ENCODE data around the gene DHX36. TPM values are rescaled to one million over a fixed set of nuclear protein-coding genes. Genes with fewer than 3 reads are reported as not detected.

The DHX36 gene
- total and polyA plus RNA-seq, 4 donors = 10.6 to 33.6 (median 23.1) TPM

DNA sequence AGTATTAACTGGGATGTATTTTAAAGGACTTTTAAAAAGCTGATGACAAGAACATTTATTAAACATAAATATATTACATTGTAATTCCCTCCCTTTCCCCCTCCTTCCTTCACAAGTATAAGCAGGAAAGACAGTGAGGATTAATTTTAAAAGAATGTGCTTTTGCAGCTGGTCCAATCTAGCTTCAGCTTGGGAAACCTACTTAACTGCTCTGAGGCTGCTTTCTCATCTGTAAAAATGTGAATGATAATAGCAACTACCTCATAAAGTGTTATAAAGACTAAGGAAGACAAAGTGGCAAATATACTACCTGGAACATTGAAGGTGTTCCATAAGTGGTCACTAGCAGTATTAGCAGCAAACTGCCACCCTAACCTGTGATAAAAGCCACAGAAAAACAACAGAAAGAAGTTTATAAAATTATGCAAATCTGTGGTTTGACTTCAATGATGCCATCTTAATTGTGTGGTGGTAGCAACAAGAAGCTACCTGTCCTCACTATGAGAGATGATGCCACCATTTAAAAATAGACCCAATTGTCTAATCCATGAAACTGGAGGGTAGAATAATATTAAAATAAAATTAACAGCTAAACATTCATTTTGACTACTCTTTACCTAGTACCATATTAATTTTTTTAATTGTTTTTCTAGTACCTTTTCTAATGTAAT, 20.0 kb downstream of the DHX36 start:
- Histone ChIP-seq H3K9me3 (ENCODE audit: control insufficient read depth in 4 of 4, low read length in 3 of 4) (no peaks in the 10 kb centered on the region), H3K4me3 (ENCODE audit: low read depth in 1 of 3, low read length in 3 of 3) (no peak overlapping the region), H3K4me1 (ENCODE audit: control insufficient read depth in 4 of 4, insufficient read depth in 4 of 4, low read length in 3 of 4) (no peaks in the 10 kb centered on the region), H3K36me3 (ENCODE audit: control insufficient read depth in 4 of 4, insufficient read depth in 3 of 4, low read depth in 1 of 4, low read length in 3 of 4) (peaks cover 5 to 72% (median 54%) of the 10 kb centered on the region in 4 donors), H3K9ac (ENCODE audit: low read depth in 1 of 2, low read length in 2 of 2) (no peak overlapping the region), H3K27me3 (ENCODE audit: control insufficient read depth in 4 of 4, insufficient read depth in 4 of 4, low read length in 3 of 4) (no peaks in the 10 kb centered on the region), H3K27ac (ENCODE audit: low read depth in 1 of 2, low read length in 2 of 2) (no peak overlapping the region)
- DNase-seq (ENCODE audit: low spot score) = no peak
- TF ChIP-seq NR2F2 (IDR thresholded peaks at IDR 0.05) (no peak), HNF4G (IDR thresholded peaks at IDR 0.05) (no peak), FOXA1 (IDR thresholded peaks at IDR 0.05) (no peak)

DNA sequence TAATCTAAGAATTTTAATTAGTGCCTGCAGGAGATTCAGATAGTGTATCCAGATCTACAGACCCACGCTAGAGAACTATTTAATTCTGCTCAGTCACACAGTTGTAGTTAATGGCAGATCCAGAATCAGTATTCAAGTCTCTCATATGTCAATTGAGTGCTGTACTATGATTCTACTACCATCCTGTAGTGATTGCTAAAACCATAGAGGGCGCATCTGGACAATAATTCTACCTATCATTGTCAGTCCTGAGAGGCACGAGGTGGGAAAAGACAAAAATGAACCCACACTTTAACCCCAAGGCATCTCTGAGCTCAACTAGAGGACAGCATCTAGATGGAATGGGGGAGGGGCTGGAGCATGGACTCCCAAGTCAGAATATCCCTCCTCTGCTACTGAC, 22.7 kb downstream of the DHX36 start:
- 96% methylated on average over 3 of the region's 3 CpGs for WGBS

More for the DNA sequence above, 22.7 kb downstream of the DHX36 start:
- Histone ChIP-seq H3K36me3 (ENCODE audit: control insufficient read depth in 4 of 4, insufficient read depth in 3 of 4, low read depth in 1 of 4, low read length in 3 of 4) (peaks cover 10 to 71% (median 59%) of the 10 kb centered on the region in 4 donors), H3K4me3 (ENCODE audit: low read depth in 1 of 3, low read length in 3 of 3) (no peak overlapping the region), H3K9me3 (ENCODE audit: control insufficient read depth in 4 of 4, low read length in 3 of 4) (no peaks in the 10 kb centered on the region), H3K27me3 (ENCODE audit: control insufficient read depth in 4 of 4, insufficient read depth in 4 of 4, low read length in 3 of 4) (no peaks in the 10 kb centered on the region), H3K27ac (ENCODE audit: low read depth in 1 of 2, low read length in 2 of 2) (no peak overlapping the region), H3K9ac (ENCODE audit: low read depth in 1 of 2, low read length in 2 of 2) (no peak overlapping the region), H3K4me1 (ENCODE audit: control insufficient read depth in 4 of 4, insufficient read depth in 4 of 4, low read length in 3 of 4) (no peaks in the 10 kb centered on the region)
- no peak for TF ChIP-seq FOXA1 (IDR thresholded peaks at IDR 0.05)
- TF ChIP-seq, protein P1, sequence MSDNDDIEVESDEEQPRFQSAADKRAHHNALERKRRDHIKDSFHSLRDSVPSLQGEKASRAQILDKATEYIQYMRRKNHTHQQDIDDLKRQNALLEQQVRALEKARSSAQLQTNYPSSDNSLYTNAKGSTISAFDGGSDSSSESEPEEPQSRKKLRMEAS (IDR thresholded peaks at IDR 0.05) = no peak
- TF ChIP-seq NR2F2 (IDR thresholded peaks at IDR 0.05) = no peak
- no peak for TF ChIP-seq EGR1 (IDR thresholded peaks at IDR 0.05; ENCODE audit: low read depth in 2 of 2)
- TF ChIP-seq YY1 (IDR thresholded peaks at IDR 0.05) = no peak
- TF ChIP-seq FOXA2 (IDR thresholded peaks at IDR 0.05) = no peak
- TF ChIP-seq, protein P2, sequence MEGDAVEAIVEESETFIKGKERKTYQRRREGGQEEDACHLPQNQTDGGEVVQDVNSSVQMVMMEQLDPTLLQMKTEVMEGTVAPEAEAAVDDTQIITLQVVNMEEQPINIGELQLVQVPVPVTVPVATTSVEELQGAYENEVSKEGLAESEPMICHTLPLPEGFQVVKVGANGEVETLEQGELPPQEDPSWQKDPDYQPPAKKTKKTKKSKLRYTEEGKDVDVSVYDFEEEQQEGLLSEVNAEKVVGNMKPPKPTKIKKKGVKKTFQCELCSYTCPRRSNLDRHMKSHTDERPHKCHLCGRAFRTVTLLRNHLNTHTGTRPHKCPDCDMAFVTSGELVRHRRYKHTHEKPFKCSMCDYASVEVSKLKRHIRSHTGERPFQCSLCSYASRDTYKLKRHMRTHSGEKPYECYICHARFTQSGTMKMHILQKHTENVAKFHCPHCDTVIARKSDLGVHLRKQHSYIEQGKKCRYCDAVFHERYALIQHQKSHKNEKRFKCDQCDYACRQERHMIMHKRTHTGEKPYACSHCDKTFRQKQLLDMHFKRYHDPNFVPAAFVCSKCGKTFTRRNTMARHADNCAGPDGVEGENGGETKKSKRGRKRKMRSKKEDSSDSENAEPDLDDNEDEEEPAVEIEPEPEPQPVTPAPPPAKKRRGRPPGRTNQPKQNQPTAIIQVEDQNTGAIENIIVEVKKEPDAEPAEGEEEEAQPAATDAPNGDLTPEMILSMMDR (IDR thresholded peaks at IDR 0.05; ENCODE audit: low read depth, low read length, missing input control) = no peak
- TF ChIP-seq RXRA (IDR thresholded peaks at IDR 0.05) = no peak
- TF ChIP-seq SP1 (IDR thresholded peaks at IDR 0.05) = no peak
- TF ChIP-seq, protein P3, sequence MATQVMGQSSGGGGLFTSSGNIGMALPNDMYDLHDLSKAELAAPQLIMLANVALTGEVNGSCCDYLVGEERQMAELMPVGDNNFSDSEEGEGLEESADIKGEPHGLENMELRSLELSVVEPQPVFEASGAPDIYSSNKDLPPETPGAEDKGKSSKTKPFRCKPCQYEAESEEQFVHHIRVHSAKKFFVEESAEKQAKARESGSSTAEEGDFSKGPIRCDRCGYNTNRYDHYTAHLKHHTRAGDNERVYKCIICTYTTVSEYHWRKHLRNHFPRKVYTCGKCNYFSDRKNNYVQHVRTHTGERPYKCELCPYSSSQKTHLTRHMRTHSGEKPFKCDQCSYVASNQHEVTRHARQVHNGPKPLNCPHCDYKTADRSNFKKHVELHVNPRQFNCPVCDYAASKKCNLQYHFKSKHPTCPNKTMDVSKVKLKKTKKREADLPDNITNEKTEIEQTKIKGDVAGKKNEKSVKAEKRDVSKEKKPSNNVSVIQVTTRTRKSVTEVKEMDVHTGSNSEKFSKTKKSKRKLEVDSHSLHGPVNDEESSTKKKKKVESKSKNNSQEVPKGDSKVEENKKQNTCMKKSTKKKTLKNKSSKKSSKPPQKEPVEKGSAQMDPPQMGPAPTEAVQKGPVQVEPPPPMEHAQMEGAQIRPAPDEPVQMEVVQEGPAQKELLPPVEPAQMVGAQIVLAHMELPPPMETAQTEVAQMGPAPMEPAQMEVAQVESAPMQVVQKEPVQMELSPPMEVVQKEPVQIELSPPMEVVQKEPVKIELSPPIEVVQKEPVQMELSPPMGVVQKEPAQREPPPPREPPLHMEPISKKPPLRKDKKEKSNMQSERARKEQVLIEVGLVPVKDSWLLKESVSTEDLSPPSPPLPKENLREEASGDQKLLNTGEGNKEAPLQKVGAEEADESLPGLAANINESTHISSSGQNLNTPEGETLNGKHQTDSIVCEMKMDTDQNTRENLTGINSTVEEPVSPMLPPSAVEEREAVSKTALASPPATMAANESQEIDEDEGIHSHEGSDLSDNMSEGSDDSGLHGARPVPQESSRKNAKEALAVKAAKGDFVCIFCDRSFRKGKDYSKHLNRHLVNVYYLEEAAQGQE (IDR thresholded peaks at IDR 0.05) = no peak
- TF ChIP-seq RAD21 (IDR thresholded peaks at IDR 0.05) = no peak
- TF ChIP-seq TAF1 (conservative IDR thresholded peaks at IDR 0.05) = no peak
- TF ChIP-seq JUND (IDR thresholded peaks at IDR 0.05) = no peak
- TF ChIP-seq, protein P4, sequence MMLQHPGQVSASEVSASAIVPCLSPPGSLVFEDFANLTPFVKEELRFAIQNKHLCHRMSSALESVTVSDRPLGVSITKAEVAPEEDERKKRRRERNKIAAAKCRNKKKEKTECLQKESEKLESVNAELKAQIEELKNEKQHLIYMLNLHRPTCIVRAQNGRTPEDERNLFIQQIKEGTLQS (IDR thresholded peaks at IDR 0.05) = no peak
- TF ChIP-seq HNF4A (conservative IDR thresholded peaks at IDR 0.05) = no peak
- TF ChIP-seq, protein P5, sequence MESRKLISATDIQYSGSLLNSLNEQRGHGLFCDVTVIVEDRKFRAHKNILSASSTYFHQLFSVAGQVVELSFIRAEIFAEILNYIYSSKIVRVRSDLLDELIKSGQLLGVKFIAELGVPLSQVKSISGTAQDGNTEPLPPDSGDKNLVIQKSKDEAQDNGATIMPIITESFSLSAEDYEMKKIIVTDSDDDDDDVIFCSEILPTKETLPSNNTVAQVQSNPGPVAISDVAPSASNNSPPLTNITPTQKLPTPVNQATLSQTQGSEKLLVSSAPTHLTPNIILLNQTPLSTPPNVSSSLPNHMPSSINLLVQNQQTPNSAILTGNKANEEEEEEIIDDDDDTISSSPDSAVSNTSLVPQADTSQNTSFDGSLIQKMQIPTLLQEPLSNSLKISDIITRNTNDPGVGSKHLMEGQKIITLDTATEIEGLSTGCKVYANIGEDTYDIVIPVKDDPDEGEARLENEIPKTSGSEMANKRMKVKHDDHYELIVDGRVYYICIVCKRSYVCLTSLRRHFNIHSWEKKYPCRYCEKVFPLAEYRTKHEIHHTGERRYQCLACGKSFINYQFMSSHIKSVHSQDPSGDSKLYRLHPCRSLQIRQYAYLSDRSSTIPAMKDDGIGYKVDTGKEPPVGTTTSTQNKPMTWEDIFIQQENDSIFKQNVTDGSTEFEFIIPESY (IDR thresholded peaks at IDR 0.05) = no peak
- no peak for TF ChIP-seq GABPA (IDR thresholded peaks at IDR 0.05 in 1 of 2, conservative IDR thresholded peaks at IDR 0.05 in 1 of 2)
- TF ChIP-seq HNF4G (IDR thresholded peaks at IDR 0.05) = no peak
- DNase-seq (ENCODE audit: low spot score) = no peak

All from liver (tissue), 9 donors.